H9 (cell line): ENCODE data around the gene PRSS57. TPM values are rescaled to one million over a fixed set of nuclear protein-coding genes. Genes with fewer than 3 reads are reported as not detected.

Experiments
- DNase-seq: peaks from one replicate; pipeline ENCODE4 v3.0.0-alpha.2; 2017
- H2AFZ ChIP-seq: one replicate; pipeline ENCODE4 v1.6.1; 2013; ENCODE audit warnings: mild to moderate bottlenecking, low read length, control low read depth, moderate library complexity
- H2AK5ac ChIP-seq: 2 replicates; pipeline ENCODE4 v1.6.1; 2013; ENCODE audit warnings: low read length, control low read depth, mixed read lengths; ENCODE audit not compliant: insufficient read length
- H2BK120ac ChIP-seq: one replicate; pipeline ENCODE4 v1.6.1; 2013; ENCODE audit warnings: low read depth, mild to moderate bottlenecking, low read length, control low read depth, inconsistent platforms; ENCODE audit not compliant: poor library complexity, severe bottlenecking
- H2BK12ac ChIP-seq: 2 replicates; pipeline ENCODE4 v1.6.1; 2013; ENCODE audit warnings: low read length, control low read depth, mixed read lengths, low read depth; ENCODE audit not compliant: insufficient read length
- H2BK15ac ChIP-seq: 2 replicates; pipeline ENCODE4 v1.6.1; 2013; ENCODE audit warnings: low read depth, low read length, control low read depth
- H2BK20ac ChIP-seq: one replicate; pipeline ENCODE4 v1.6.1; 2013; ENCODE audit warnings: low read depth, mild to moderate bottlenecking, low read length, control low read depth, inconsistent platforms; ENCODE audit not compliant: poor library complexity, severe bottlenecking
- H2BK5ac ChIP-seq: 2 replicates; pipeline ENCODE4 v1.6.1; 2013; ENCODE audit warnings: low read length, control low read depth, mixed read lengths; ENCODE audit not compliant: insufficient read length
- H3K14ac ChIP-seq: 2 replicates; pipeline ENCODE4 v1.6.1; 2013; ENCODE audit warnings: low read length, control low read depth; ENCODE audit not compliant: insufficient read depth
- H3K18ac ChIP-seq: 2 replicates; pipeline ENCODE4 v1.6.1; 2013; ENCODE audit warnings: low read depth, mild to moderate bottlenecking, mixed read lengths, low read length, control low read depth; ENCODE audit not compliant: insufficient read length
- H3K23ac ChIP-seq: 2 replicates; pipeline ENCODE4 v1.6.1; 2013; ENCODE audit warnings: low read length, control low read depth, mixed read lengths, low read depth; ENCODE audit not compliant: insufficient read length
- H3K23me2 ChIP-seq: 2 replicates; pipeline ENCODE4 v1.6.1; 2013; ENCODE audit warnings: low read depth, mild to moderate bottlenecking, mixed read lengths, low read length, control low read depth; ENCODE audit not compliant: insufficient read length, poor library complexity, severe bottlenecking
- H3K27ac ChIP-seq: 2 replicates; pipeline ENCODE4 v1.5.1; 2013; ENCODE audit warnings: low read length, control low read depth, mixed read lengths, low read depth; ENCODE audit not compliant: insufficient read length
- H3K27me3 ChIP-seq: 2 replicates; pipeline ENCODE4 v1.6.1; 2013; ENCODE audit warnings: low read length, control low read depth, inconsistent platforms; ENCODE audit not compliant: insufficient read depth
- H3K4ac ChIP-seq: 2 replicates; pipeline ENCODE4 v1.6.1; 2013; ENCODE audit warnings: low read depth, mild to moderate bottlenecking, control low read depth, inconsistent platforms, low read length, moderate library complexity
- H3K4me1 ChIP-seq: 2 replicates; pipeline ENCODE4 v1.6.1; 2013; ENCODE audit warnings: low read length, control low read depth, inconsistent platforms; ENCODE audit not compliant: insufficient read depth
- H3K4me2 ChIP-seq: 2 replicates; pipeline ENCODE4 v1.6.1; 2013; ENCODE audit warnings: low read length, control low read depth, mixed read lengths; ENCODE audit not compliant: insufficient read length, insufficient read depth
- H3K56ac ChIP-seq: 2 replicates; pipeline ENCODE4 v1.6.1; 2013; ENCODE audit warnings: low read depth, mild to moderate bottlenecking, mixed read lengths, low read length, control low read depth; ENCODE audit not compliant: insufficient read length
- H3K79me1 ChIP-seq: 2 replicates; pipeline ENCODE4 v1.6.1; 2013; ENCODE audit warnings: low read depth, mild to moderate bottlenecking, moderate library complexity, low read length, control low read depth, inconsistent platforms; ENCODE audit not compliant: insufficient read depth, poor library complexity, severe bottlenecking
- H3K79me2 ChIP-seq: 2 replicates; pipeline ENCODE4 v1.6.1; 2013; ENCODE audit warnings: low read length, control low read depth, inconsistent platforms; ENCODE audit not compliant: insufficient read depth
- H3K9ac ChIP-seq: 2 replicates; pipeline ENCODE4 v1.6.1; 2013; ENCODE audit warnings: low read length, control low read depth, mixed read lengths; ENCODE audit not compliant: insufficient read length; ENCODE audit errors: extremely low read depth
- H3K9me3 ChIP-seq: one replicate; pipeline ENCODE4 v1.6.1; 2013; ENCODE audit warnings: low read depth, low read length, inconsistent platforms; ENCODE audit not compliant: control insufficient read depth
- H3T11ph ChIP-seq: one replicate; pipeline ENCODE4 v1.6.1; 2013; ENCODE audit warnings: mild to moderate bottlenecking, low read length, control low read depth, inconsistent platforms
- H4K20me1 ChIP-seq: one replicate; pipeline ENCODE4 v1.6.1; 2013; ENCODE audit not compliant: control insufficient read depth, insufficient read length, insufficient read depth
- H4K5ac ChIP-seq: 2 replicates; pipeline ENCODE4 v1.6.1; 2013; ENCODE audit warnings: low read depth, mild to moderate bottlenecking, mixed read lengths, low read length, control low read depth; ENCODE audit not compliant: insufficient read length
- H4K8ac ChIP-seq: replicated peaks from 2 replicates; pipeline ENCODE4 v1.6.1; 2013; ENCODE audit warnings: low read length, control low read depth, mixed read lengths, low read depth; ENCODE audit not compliant: insufficient read length
- H4K91ac ChIP-seq: 2 replicates; pipeline ENCODE4 v1.6.1; 2013; ENCODE audit warnings: low read depth, mild to moderate bottlenecking, moderate library complexity, mixed read lengths, low read length, control low read depth; ENCODE audit not compliant: insufficient read length
- H3K27ac Mint-ChIP-seq, 3 experiments: 2 replicates in 2 of 3; 3 replicates in 1 of 3; pipeline ENCODE4 v1.8.0; 2020 to 2021; ENCODE audit warnings: mixed read lengths in 3 of 3, mild to moderate bottlenecking in 1 of 3, moderate library complexity in 1 of 3
- H3K27me3 Mint-ChIP-seq: 2 replicates; pipeline ENCODE4 v1.8.0; 2021; ENCODE audit warnings: low read depth, mild to moderate bottlenecking, moderate library complexity, mixed read lengths
- H3K36me3 Mint-ChIP-seq, 3 experiments: 2 replicates in 2 of 3; 3 replicates in 1 of 3; pipeline ENCODE4 v1.8.0; 2020 to 2021; ENCODE audit warnings: low read depth in 3 of 3, mixed read lengths in 3 of 3; ENCODE audit not compliant: insufficient read depth in 1 of 3
- H3K4me1 Mint-ChIP-seq, 2 experiments: 2 replicates each; pipeline ENCODE4 v1.8.0; 2020; ENCODE audit warnings: mixed read lengths in 2 of 2
- H3K4me3 Mint-ChIP-seq, 2 experiments: 2 replicates in 1 of 2; 3 replicates in 1 of 2; pipeline ENCODE4 v1.8.0; 2020 to 2021; ENCODE audit warnings: mild to moderate bottlenecking in 2 of 2, mixed read lengths in 2 of 2, moderate library complexity in 1 of 2
- H3K9me3 Mint-ChIP-seq, 2 experiments: 2 replicates in 1 of 2; 3 replicates in 1 of 2; pipeline ENCODE4 v1.8.0; 2020; ENCODE audit warnings: mild to moderate bottlenecking in 2 of 2, mixed read lengths in 2 of 2, moderate library complexity in 1 of 2
- WGBS: extraction: QIAGEN DNeasy Blood & Tissue Kit; methylation state at CpG from one replicate; pipeline ENCODE4 v1.1.7; 2013; ENCODE audit warnings: missing lambda C conversion rate, low lambda C conversion rate, mixed read lengths; ENCODE audit not compliant: insufficient read length; ENCODE audit errors: extremely low coverage; 5-methylcytosine and 5-hydroxymethylcytosine counted together
- total RNA-seq: library from RNA; stranded (reverse); gene quantifications from 2 replicates; pipeline ENCODE4 v1.2.1, GENCODE V29; 2021
- TF ChIP-seq, protein P1 (sequence below): fragments of 200-600 bp; sonication (generic); conservative IDR thresholded peaks from 3 replicates; pipeline ENCODE4 v1.8.0; 2021; ENCODE audit warnings: antibody characterized with exemption, mild to moderate bottlenecking

The PRSS57 gene
- total RNA-seq, 1 experiment from 2014 or later = not detected

DNA sequence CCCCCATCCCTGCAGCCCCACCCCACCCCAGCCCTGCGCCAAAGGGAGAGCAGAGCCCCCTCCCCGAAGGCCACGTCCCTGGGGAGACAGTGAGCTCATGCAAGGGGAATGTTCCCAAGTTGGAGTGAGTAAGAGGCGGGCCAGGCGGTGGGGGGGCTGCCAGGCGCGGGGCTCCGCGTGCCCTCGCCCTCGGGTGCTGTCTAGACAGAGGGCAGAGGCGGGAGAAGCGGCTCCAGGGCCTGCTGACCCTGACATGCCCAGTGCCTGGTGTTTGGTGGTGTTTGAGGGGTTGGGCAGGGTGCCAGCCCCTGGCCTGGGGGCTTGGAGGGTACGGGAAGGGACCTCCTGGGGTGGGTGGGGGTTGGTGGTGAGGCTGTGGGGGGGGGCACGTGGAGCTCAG lies 18.1 kb downstream of the PRSS57 start:
- no peak overlapping the region for H4K8ac ChIP-seq
- no peak overlapping the region for H2AFZ ChIP-seq
- Mint-ChIP-seq H3K4me1 (peaks cover 0 to 10% of the 10 kb centered on the region in 2 experiments; a peak in 2 of 4 replicates), H3K36me3 (no peaks in the 10 kb centered on the region), H3K4me3 (no peak overlapping the region), H3K27me3 (peaks cover 48% of the 10 kb centered on the region), H3K27ac (no peak overlapping the region), H3K9me3 (no peaks in the 10 kb centered on the region)
- no peaks in the 10 kb centered on the region; the same call in 1 of the 2 replicates for H3K27me3 ChIP-seq
- H3K23me2 ChIP-seq = peaks cover 8% of the 10 kb centered on the region
- no peak overlapping the region for H2BK5ac ChIP-seq
- no peak overlapping the region for H3K23ac ChIP-seq
- no peaks in the 10 kb centered on the region for H3K9me3 ChIP-seq
- no peak overlapping the region for H4K91ac ChIP-seq
- H3K9ac ChIP-seq = no peak overlapping the region
- H3K79me1 ChIP-seq = no peaks in the 10 kb centered on the region
- no peak overlapping the region for H2AK5ac ChIP-seq
- no peak overlapping the region for H3K56ac ChIP-seq
- H2BK12ac ChIP-seq = no peak overlapping the region
- H3K18ac ChIP-seq = no peak overlapping the region
- WGBS = no CpG with 5 or more reads among the region's 15 CpGs
- H4K20me1 ChIP-seq = no peaks in the 10 kb centered on the region
- H3K4me1 ChIP-seq = no peaks in the 10 kb centered on the region
- H3K79me2 ChIP-seq = no peaks in the 10 kb centered on the region
- H3K27ac ChIP-seq = no peak overlapping the region
- TF ChIP-seq, protein P1, sequence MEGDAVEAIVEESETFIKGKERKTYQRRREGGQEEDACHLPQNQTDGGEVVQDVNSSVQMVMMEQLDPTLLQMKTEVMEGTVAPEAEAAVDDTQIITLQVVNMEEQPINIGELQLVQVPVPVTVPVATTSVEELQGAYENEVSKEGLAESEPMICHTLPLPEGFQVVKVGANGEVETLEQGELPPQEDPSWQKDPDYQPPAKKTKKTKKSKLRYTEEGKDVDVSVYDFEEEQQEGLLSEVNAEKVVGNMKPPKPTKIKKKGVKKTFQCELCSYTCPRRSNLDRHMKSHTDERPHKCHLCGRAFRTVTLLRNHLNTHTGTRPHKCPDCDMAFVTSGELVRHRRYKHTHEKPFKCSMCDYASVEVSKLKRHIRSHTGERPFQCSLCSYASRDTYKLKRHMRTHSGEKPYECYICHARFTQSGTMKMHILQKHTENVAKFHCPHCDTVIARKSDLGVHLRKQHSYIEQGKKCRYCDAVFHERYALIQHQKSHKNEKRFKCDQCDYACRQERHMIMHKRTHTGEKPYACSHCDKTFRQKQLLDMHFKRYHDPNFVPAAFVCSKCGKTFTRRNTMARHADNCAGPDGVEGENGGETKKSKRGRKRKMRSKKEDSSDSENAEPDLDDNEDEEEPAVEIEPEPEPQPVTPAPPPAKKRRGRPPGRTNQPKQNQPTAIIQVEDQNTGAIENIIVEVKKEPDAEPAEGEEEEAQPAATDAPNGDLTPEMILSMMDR = no peak
- H2BK120ac ChIP-seq = no peak overlapping the region
- H3K4ac ChIP-seq = no peak overlapping the region
- H3K14ac ChIP-seq = no peak overlapping the region
- no peak overlapping the region for H2BK20ac ChIP-seq
- no peak overlapping the region for H4K5ac ChIP-seq
- no peak overlapping the region for H3T11ph ChIP-seq
- H3K4me2 ChIP-seq = no peak overlapping the region
- H2BK15ac ChIP-seq = no peak overlapping the region
- DNase-seq = no peak
